HFFc6 (cell line): ENCODE results near the gene ACR. TPM values are rescaled to one million over a fixed set of nuclear protein-coding genes. Genes with fewer than 3 reads are reported as not detected.

ENCODE experiments used
- DNase-seq: peaks from one replicate; pipeline ENCODE4 v3.0.0-alpha.2; 2018
- H3K27ac Mint-ChIP-seq: 2 replicates; pipeline ENCODE4 v1.8.0; 2020; ENCODE audit warnings: mild to moderate bottlenecking, mixed read lengths
- H3K27me3 Mint-ChIP-seq: 2 replicates; pipeline ENCODE4 v1.8.0; 2021; ENCODE audit warnings: mild to moderate bottlenecking, moderate library complexity, mixed read lengths; ENCODE audit not compliant: insufficient read depth
- H3K36me3 Mint-ChIP-seq: 2 replicates; pipeline ENCODE4 v1.8.0; 2021; ENCODE audit warnings: low read depth, mixed read lengths
- H3K4me1 Mint-ChIP-seq: 2 replicates; pipeline ENCODE4 v1.8.0; 2020; ENCODE audit warnings: low read depth, mixed read lengths
- H3K4me3 Mint-ChIP-seq: 2 replicates; pipeline ENCODE4 v1.8.0; 2020; ENCODE audit warnings: mild to moderate bottlenecking, moderate library complexity, mixed read lengths
- H3K9me3 Mint-ChIP-seq: 2 replicates; pipeline ENCODE4 v1.8.0; 2020; ENCODE audit warnings: mild to moderate bottlenecking, mixed read lengths
- CTCF ChIP-seq: fragments of 200-600 bp; sonication (generic); IDR thresholded peaks from 2 replicates; pipeline ENCODE4 v1.5.0; 2021; ENCODE audit warnings: antibody characterized with exemption, mild to moderate bottlenecking
- total RNA-seq, 6 experiments: library from RNA; stranded (reverse); fragmentation: NEBNext Ultra II Directional; extraction: Animal tissue kit (Norgen Biotek cat#: 25700); gene quantifications; 2 replicates in 1 of 6; 3 replicates in 5 of 6; pipeline ENCODE4 v1.2.3, GENCODE V29; 2021

Gene ACR
- total RNA-seq, 6 experiments from 2014 or later: not detected

GRCh38 chr22:50697667-50698506 is 40.1 kb upstream of the ACR start:
- Mint-ChIP-seq H3K4me1 (no peaks in the 10 kb centered on the region), H3K27ac (no peak overlapping the region), H3K4me3 (peak overlapping the region; percentile 64), H3K9me3 (no peaks in the 10 kb centered on the region), H3K36me3 (no peaks in the 10 kb centered on the region), H3K27me3 (peaks cover 13% of the 10 kb centered on the region)
- no peak for DNase-seq
- TF ChIP-seq CTCF: no peak

GRCh38 chr22:50698546-50698945 is 39.5 kb upstream of the ACR start:
- DNase-seq: no peak
- no peaks in the 10 kb centered on the region for H3K36me3 Mint-ChIP-seq
- no peak overlapping the region for H3K4me3 Mint-ChIP-seq
- no peaks in the 10 kb centered on the region for H3K9me3 Mint-ChIP-seq
- H3K27me3 Mint-ChIP-seq: peaks cover 6% of the 10 kb centered on the region; the same call in 1 of the 2 replicates
- TF ChIP-seq CTCF: no peak
- H3K27ac Mint-ChIP-seq: no peak overlapping the region
- no peaks in the 10 kb centered on the region for H3K4me1 Mint-ChIP-seq

- no peaks in the 10 kb centered on the region for H3K9me3 Mint-ChIP-seq
- no peak overlapping the region for H3K27ac Mint-ChIP-seq
These were observed 38.8 kb upstream of the ACR start for GRCh38 chr22:50699001-50699755.

GRCh38 chr22:50699756-50700386 is 38.1 kb upstream of the ACR start:
- no peak overlapping the region for H3K27ac Mint-ChIP-seq
- no peak for DNase-seq
- H3K36me3 Mint-ChIP-seq: no peaks in the 10 kb centered on the region
- peaks cover 6% of the 10 kb centered on the region; the same call in 1 of the 2 replicates for H3K27me3 Mint-ChIP-seq
- no peak overlapping the region for H3K4me3 Mint-ChIP-seq
- peak; percentile 31 for TF ChIP-seq CTCF
- H3K4me1 Mint-ChIP-seq: no peaks in the 10 kb centered on the region
- no peaks in the 10 kb centered on the region for H3K9me3 Mint-ChIP-seq

More at GRCh38 chr22:50699001-50699755, 38.8 kb upstream of the ACR start:
- H3K4me1 Mint-ChIP-seq: no peaks in the 10 kb centered on the region
- no peak for DNase-seq
- no peak for TF ChIP-seq CTCF
- H3K27me3 Mint-ChIP-seq: peaks cover 6% of the 10 kb centered on the region; the same call in 1 of the 2 replicates
- no peaks in the 10 kb centered on the region for H3K36me3 Mint-ChIP-seq
- no peak overlapping the region for H3K4me3 Mint-ChIP-seq

GRCh38 chr22:50700387-50701075 is 37.5 kb upstream of the ACR start:
- H3K36me3 Mint-ChIP-seq: no peaks in the 10 kb centered on the region
- no peaks in the 10 kb centered on the region for H3K9me3 Mint-ChIP-seq
- H3K4me3 Mint-ChIP-seq: no peak overlapping the region
- no peaks in the 10 kb centered on the region for H3K4me1 Mint-ChIP-seq
- TF ChIP-seq CTCF: no peak
- H3K27ac Mint-ChIP-seq: no peak overlapping the region
- DNase-seq: no peak
- peaks cover 6% of the 10 kb centered on the region; the same call in 1 of the 2 replicates for H3K27me3 Mint-ChIP-seq
